ENCODE data around the gene TNPO3. TPM values are rescaled to one million over a fixed set of nuclear protein-coding genes. Genes with fewer than 3 reads are reported as not detected.

The TNPO3 gene
- 77.5 and 79.6 TPM in 2 replicates for total RNA-seq (2013; cell fraction: nucleolus; rRNA removed)
- total RNA-seq (2014; rRNA removed) (72.7 and 77.4 TPM in 2 replicates), total RNA-seq (2014; rRNA removed; fragmentation: Illumina TruSeq; extraction: Trizol) (64.3 and 64.5 TPM in 2 replicates), total RNA-seq (2021) (63.0 and 67.6 TPM in 2 replicates), polyA plus RNA-seq (2011; rRNA removed) (46.6 and 56.7 TPM in 2 replicates), polyA plus RNA-seq (2014; fragmentation: Illumina TruSeq; extraction: Trizol) (68.7 and 68.9 TPM in 2 replicates), polyA plus RNA-seq (2014; fragmentation: Nextera tagmentation; extraction: Ambion mirVana) (10 to 100 TPM; 17.6 to 23.5 TPM), polyA plus RNA-seq (2014; rRNA removed) (52.4 and 57.4 TPM in 2 replicates), polyA plus RNA-seq (2016; fragmentation: Nextera tagmentation; extraction: Ambion mirVana) (10 to 100 TPM; 84.5 to 91.8 TPM), polyA minus RNA-seq (2011; rRNA and poly(A)+ RNA removed) (99.0 and 133 TPM in 2 replicates), Bru-seq, nascent RNA (percentile 89 among the genes with signal in this experiment), BruChase-seq, experiment 1, labeled RNA remaining after a 6-hour chase (percentile 90 among the genes with signal in this experiment), BruChase-seq, experiment 2, labeled RNA remaining after a 2-hour chase (percentile 89 among the genes with signal in this experiment)
- polyA plus RNA-seq (2011; ENCODE audit: low read depth) = 34.8 TPM
- polyA plus RNA-seq (2011; cell fraction: cytosol; rRNA removed) = 59.9 and 67.6 TPM in 2 replicates
- 46.9 and 53.0 TPM in 2 replicates for polyA plus RNA-seq (2011; cell fraction: nucleus; rRNA removed)
- polyA plus RNA-seq (2012) = 40.9 and 46.9 TPM in 2 replicates
- polyA minus RNA-seq (2011; cell fraction: cytosol; rRNA and poly(A)+ RNA removed) = 27.8 and 31.8 TPM in 2 replicates
- 36.3 and 44.6 TPM in 2 replicates for polyA minus RNA-seq (2011; cell fraction: nucleus; rRNA and poly(A)+ RNA removed)
- long read RNA-seq, experiment 1, full-length matches to known transcripts = 21 of 33 reads
- long read RNA-seq, experiment 1, partial matches to known transcripts = 5 of 33 reads
- long read RNA-seq, experiment 1, other reads (novel, unspliced or antisense) = 7 of 33 reads
- long read RNA-seq, experiment 2, full-length matches to known transcripts = 241 of 359 reads
- long read RNA-seq, experiment 2, partial matches to known transcripts = 62 of 359 reads
- long read RNA-seq, experiment 2, other reads (novel, unspliced or antisense) = 56 of 359 reads

DNA sequence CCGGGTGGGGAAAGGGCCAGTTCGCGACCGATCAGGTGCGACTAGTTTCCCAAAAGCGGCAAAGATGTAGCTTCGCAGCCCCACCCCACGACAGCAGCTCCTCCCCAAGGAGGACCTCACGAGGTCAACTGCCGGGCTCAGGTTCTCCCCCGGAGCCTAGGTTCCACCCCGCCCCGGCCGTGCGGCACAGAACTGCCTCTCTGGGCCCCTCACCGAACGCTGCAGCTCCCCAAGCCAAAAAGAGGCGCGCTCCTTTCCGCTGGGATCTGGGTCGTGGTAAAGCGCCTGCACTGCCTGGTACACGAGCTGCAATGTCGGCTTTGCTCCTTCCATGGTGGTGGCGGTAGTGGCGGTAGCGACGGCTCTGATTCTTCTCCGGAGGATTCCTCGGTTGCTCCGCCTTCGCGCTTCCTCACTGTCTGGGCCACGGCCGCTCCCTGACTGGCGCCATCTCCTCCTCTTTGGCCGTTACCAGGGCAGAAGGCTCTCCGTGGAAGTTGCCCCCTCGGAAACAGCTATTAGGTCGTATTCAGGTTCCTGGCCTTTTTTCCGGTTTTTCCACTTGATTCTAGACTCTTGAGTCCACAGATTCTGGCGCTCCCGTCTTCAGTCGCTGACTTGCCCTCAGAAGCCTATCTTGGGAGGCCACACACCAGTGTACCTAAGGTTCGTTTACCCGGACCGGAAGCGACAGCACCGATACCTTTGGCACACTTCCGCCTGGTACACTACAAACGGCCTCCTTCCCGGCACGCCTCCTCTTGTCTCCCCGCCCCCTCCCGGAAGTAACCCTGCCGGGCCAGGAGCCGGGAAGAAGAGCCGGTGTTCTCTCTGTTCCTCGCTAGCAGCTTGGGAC is at the start of gene TNPO3:
Gene TNPO3 (minus strand): TSS at position 674 of the 856 bp plus-strand sequence. CDS start 341 bp downstream, at position 333.
- H3K4me3 ChIP-seq = peak within 1 kb of the TSS; percentile 97
- FAIRE-seq = peak; percentile 62
- peaks cover 54% of the 10 kb centered on the region for H3K79me2 ChIP-seq (ENCODE audit: control insufficient read depth, insufficient read depth, low read length)
- ChIA-PET POLR2A (interaction anchor here (0.5 to 4.8 kb wide), 15 partner anchors 11 to 158 kb away, joined by 3 to 42 read pairs (median 3); no protein-coding TSS in a partner anchor), RAD21 (ENCODE audit: unreplicated experiment) (interaction anchor here (0.6 to 4.5 kb wide), 16 partner anchors 10 to 318 kb away, joined by 3 to 32 read pairs (median 4); no protein-coding TSS in a partner anchor), SMC1A (ENCODE audit: uncharacterized antibody, unreplicated experiment) (interaction anchor here (0.7 to 8.0 kb wide), 21 partner anchors 10 to 151 kb away, joined by 3 to 77 read pairs (median 5); no protein-coding TSS in a partner anchor), CTCF (interaction anchor here (0.5 to 3.1 kb wide), 15 partner anchors 9 to 308 kb away, joined by 3 to 14 read pairs (median 5); no protein-coding TSS in a partner anchor)
- no peaks in the 10 kb centered on the region for H3K9me3 ChIP-seq (replicated peaks; ENCODE audit: control insufficient read depth, insufficient read depth, low read length)
- H3K27me3 ChIP-seq (replicated peaks in 1 of 2; ENCODE audit: control insufficient read depth in 2 of 2, insufficient read depth in 2 of 2, low read length in 1 of 2) = no peaks in the 10 kb centered on the region
- ATAC-seq = peak; percentile 88
- in situ Hi-C loops (cut with MboI) (no loop called here), intact Hi-C loops (cut with micrococcal nuclease; ENCODE audit: unreplicated experiment) (loop anchor here (2.0 to 5.0 kb wide), 3 partner anchors 38 to 120 kb away; no protein-coding TSS in a partner anchor)
- peaks cover 5% of the 10 kb centered on the region for H3K4me1 ChIP-seq (ENCODE audit: control insufficient read depth, insufficient read depth, low read length)
- H3K36me3 ChIP-seq (ENCODE audit: control insufficient read depth in 2 of 2, insufficient read depth in 2 of 2, low read length in 1 of 2) = peaks cover 0 to 8% of the 10 kb centered on the region in 2 experiments; a peak in 1 of 4 replicates
- peak within 1 kb of the TSS; percentile 85 for H2AFZ ChIP-seq (ENCODE audit: control insufficient read depth, low read depth, low read length)
- H3K27ac ChIP-seq (ENCODE audit: control insufficient read depth, insufficient read depth) = peak within 1 kb of the TSS; percentile 93
- H3K9ac ChIP-seq (ENCODE audit: control insufficient read depth, insufficient read depth, low read length) = peak within 1 kb of the TSS; percentile 90
- H3K4me2 ChIP-seq (ENCODE audit: control insufficient read depth, insufficient read depth) = peak within 1 kb of the TSS; percentile 80
- peaks cover 2% of the 10 kb centered on the region; the same call in 1 of the 2 replicates for H4K20me1 ChIP-seq (ENCODE audit: control insufficient read depth, insufficient read depth)
- peak; percentile 78 for DNase-seq (ENCODE audit: low read depth, low spot score)
- BruUV-seq (replicated peaks) = TSS peak; percentile 81
- under 1% methylated on average over 58 of the region's 59 CpGs for WGBS (ENCODE audit: insufficient coverage, insufficient replicate concordance, low lambda C conversion rate, missing lambda C conversion rate)
- TF ChIP-seq, protein P1, sequence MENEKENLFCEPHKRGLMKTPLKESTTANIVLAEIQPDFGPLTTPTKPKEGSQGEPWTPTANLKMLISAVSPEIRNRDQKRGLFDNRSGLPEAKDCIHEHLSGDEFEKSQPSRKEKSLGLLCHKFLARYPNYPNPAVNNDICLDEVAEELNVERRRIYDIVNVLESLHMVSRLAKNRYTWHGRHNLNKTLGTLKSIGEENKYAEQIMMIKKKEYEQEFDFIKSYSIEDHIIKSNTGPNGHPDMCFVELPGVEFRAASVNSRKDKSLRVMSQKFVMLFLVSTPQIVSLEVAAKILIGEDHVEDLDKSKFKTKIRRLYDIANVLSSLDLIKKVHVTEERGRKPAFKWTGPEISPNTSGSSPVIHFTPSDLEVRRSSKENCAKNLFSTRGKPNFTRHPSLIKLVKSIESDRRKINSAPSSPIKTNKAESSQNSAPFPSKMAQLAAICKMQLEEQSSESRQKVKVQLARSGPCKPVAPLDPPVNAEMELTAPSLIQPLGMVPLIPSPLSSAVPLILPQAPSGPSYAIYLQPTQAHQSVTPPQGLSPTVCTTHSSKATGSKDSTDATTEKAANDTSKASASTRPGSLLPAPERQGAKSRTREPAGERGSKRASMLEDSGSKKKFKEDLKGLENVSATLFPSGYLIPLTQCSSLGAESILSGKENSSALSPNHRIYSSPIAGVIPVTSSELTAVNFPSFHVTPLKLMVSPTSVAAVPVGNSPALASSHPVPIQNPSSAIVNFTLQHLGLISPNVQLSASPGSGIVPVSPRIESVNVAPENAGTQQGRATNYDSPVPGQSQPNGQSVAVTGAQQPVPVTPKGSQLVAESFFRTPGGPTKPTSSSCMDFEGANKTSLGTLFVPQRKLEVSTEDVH (IDR thresholded peaks at IDR 0.05; ENCODE audit: low read depth, partially characterized antibody) = peak; percentile 99
- peak; percentile 96; the same call in 1 of the 2 replicates for TF ChIP-seq WRNIP1 (IDR thresholded peaks at IDR 0.05; ENCODE audit: borderline replicate concordance, low read depth, low read length)
- peak; percentile 94 for TF ChIP-seq PML (IDR thresholded peaks at IDR 0.05; ENCODE audit: low read length)
- TF ChIP-seq SRF (IDR thresholded peaks at IDR 0.05; ENCODE audit: low read depth in 2 of 2, low read length in 2 of 2) = peak in 1 of 2 experiments; percentile 59; a peak in 2 of 4 replicates
- no peak for TF ChIP-seq CBX3 (IDR thresholded peaks at IDR 0.05; ENCODE audit: borderline replicate concordance, low read depth)
- peak; percentile 51 for TF ChIP-seq ZZZ3 (IDR thresholded peaks at IDR 0.05; ENCODE audit: control insufficient read depth, insufficient read length, low read depth)
- no peak for TF ChIP-seq KAT2A (conservative IDR thresholded peaks at IDR 0.05; ENCODE audit: control insufficient read depth, low read depth, low read length)
- TF ChIP-seq, protein P2, sequence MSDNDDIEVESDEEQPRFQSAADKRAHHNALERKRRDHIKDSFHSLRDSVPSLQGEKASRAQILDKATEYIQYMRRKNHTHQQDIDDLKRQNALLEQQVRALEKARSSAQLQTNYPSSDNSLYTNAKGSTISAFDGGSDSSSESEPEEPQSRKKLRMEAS (IDR thresholded peaks at IDR 0.05; ENCODE audit: low read depth, low read length) = peak; percentile 66; the same call in 1 of the 2 replicates
- TF ChIP-seq DPF2 (IDR thresholded peaks at IDR 0.05) = peak; percentile 74; the same call in 1 of the 2 replicates
- peak; percentile 92 for TF ChIP-seq LARP7 (IDR thresholded peaks at IDR 0.05)
- peak; percentile 65; the same call in 1 of the 2 replicates for TF ChIP-seq HDGF (IDR thresholded peaks at IDR 0.05)
- TF ChIP-seq NRF1 (conservative IDR thresholded peaks at IDR 0.05; ENCODE audit: low read depth, low read length) = no peak
- TF ChIP-seq TAF1 (IDR thresholded peaks at IDR 0.05; ENCODE audit: borderline replicate concordance, low read depth, low read length) = peak; percentile 96
- peak in 1 of 2 experiments; percentile 79; a peak in 2 of 3 replicates for TF ChIP-seq EGR1 (IDR thresholded peaks at IDR 0.05; ENCODE audit: borderline replicate concordance in 1 of 2, low read depth in 2 of 2, low read length in 2 of 2)
- peak; percentile 59 for TF ChIP-seq BACH1 (IDR thresholded peaks at IDR 0.05; ENCODE audit: borderline replicate concordance)
